Neural progenitor cell (in vitro differentiated cells): ENCODE results near the gene ABCC3.

Experiments used
- CTCF ChIP-seq: fragments of 200-600 bp; sonication (generic); IDR thresholded peaks from 2 replicates; pipeline ENCODE4 v1.5.1; 2017; ENCODE audit warnings: antibody characterized with exemption, mild to moderate bottlenecking
- EZH2phosphoT487 ChIP-seq: fragments of 200-600 bp; sonication (generic); IDR thresholded peaks from 2 replicates; pipeline ENCODE4 v1.6.1; 2017; ENCODE audit warnings: antibody characterized with exemption

DNA sequence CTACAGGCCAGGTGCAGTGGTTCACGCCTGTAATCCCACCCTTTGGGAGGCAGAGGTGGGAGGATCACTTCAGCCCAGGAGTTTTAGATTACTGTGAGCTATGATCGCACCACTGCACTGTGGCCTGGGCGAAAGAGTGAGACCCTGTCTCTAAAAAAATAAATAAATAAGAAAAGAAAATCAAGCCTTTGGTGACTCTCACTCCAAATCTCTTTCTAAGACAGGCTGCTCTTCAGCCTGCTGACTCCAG lies 976 bp downstream of the ABCC3 start:
- TF ChIP-seq CTCF: no peak
- no peak for TF ChIP-seq EZH2phosphoT487
